IMR-90 (cell line): Measurements from ENCODE around the gene NPTX2.

ENCODE experiments used
- BHLHE40 ChIP-seq: fragments of 150-350 bp; IDR thresholded peaks from 2 replicates; pipeline ENCODE4 v1.6.1; 2016; ENCODE audit warnings: mild to moderate bottlenecking, low read depth, low read length
- CEBPB ChIP-seq: IDR thresholded peaks from 2 replicates; pipeline ENCODE4 v1.6.1; 2012; ENCODE audit warnings: low read depth, low read length, improper control_type of control experiment
- CTCF ChIP-seq: conservative IDR thresholded peaks from 2 replicates; pipeline ENCODE4 v1.5.1; 2012; ENCODE audit warnings: mild to moderate bottlenecking, low read depth, low read length, improper control_type of control experiment
- ELK1 ChIP-seq: fragments of 150-350 bp; IDR thresholded peaks from 2 replicates; pipeline ENCODE4 v1.6.1; 2016; ENCODE audit warnings: low read depth, mild to moderate bottlenecking, low read length, moderate library complexity, borderline replicate concordance
- FOS ChIP-seq: fragments of 150-350 bp; IDR thresholded peaks from 2 replicates; pipeline ENCODE4 v1.6.1; 2016; ENCODE audit warnings: low read depth, low read length
- MAFK ChIP-seq: IDR thresholded peaks from 2 replicates; pipeline ENCODE4 v1.6.1; 2012; ENCODE audit warnings: low read depth, low read length, improper control_type of control experiment
- MAZ ChIP-seq: IDR thresholded peaks from 2 replicates; pipeline ENCODE4 v1.6.1; 2012; ENCODE audit warnings: low read depth, mild to moderate bottlenecking, low read length, improper control_type of control experiment, moderate library complexity, borderline replicate concordance
- NFE2L2 ChIP-seq: fragments of 150-350 bp; IDR thresholded peaks from 2 replicates; pipeline ENCODE4 v1.6.1; 2016; ENCODE audit warnings: low read depth, mild to moderate bottlenecking, low read length
- POLR2A ChIP-seq: IDR thresholded peaks from 2 replicates; pipeline ENCODE4 v1.6.1; 2012; ENCODE audit warnings: mild to moderate bottlenecking, low read depth, low read length
- RAD21 ChIP-seq: IDR thresholded peaks from 2 replicates; pipeline ENCODE4 v1.6.1; 2012; ENCODE audit warnings: low read length, improper control_type of control experiment
- RCOR1 ChIP-seq: IDR thresholded peaks from 2 replicates; pipeline ENCODE4 v1.6.1; 2012; ENCODE audit warnings: mild to moderate bottlenecking, low read length, improper control_type of control experiment; ENCODE audit not compliant: insufficient replicate concordance
- RFX5 ChIP-seq: IDR thresholded peaks from 2 replicates; pipeline ENCODE4 v1.8.0; 2012; ENCODE audit warnings: low read depth, mild to moderate bottlenecking, low read length, moderate library complexity
- SMC3 ChIP-seq: fragments of 150-350 bp; IDR thresholded peaks from 2 replicates; pipeline ENCODE4 v1.6.1; 2016; ENCODE audit warnings: low read depth, mild to moderate bottlenecking, antibody characterized with exemption, low read length, moderate library complexity
- USF2 ChIP-seq: fragments of 150-350 bp; IDR thresholded peaks from 2 replicates; pipeline ENCODE4 v1.6.1; 2017; ENCODE audit warnings: mild to moderate bottlenecking, antibody characterized with exemption, low read length, low read depth

DNA sequence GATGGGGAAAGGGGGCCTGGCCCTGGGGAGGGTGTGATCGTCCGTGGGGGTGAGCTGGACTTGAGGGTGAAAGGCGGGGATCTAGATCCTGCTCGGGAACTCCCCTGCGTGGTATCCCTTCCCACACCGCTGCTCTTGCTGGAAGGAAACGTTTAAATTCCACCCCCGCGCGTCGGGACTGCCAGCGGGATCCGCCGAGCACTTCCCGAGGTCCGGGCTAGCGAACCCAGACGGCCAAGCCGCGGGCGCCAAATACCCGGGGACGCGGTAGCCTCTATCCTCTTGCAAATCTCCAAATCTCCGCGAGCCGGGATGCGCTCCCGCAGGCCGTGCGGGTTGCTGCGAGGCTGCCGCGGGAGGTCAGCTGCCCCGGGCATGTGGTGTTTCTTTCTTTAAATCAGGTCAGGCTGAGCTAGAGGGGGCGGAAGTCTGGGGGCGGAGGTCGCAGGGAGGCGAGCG, 904 bp downstream of the NPTX2 start:
- no peak for TF ChIP-seq FOS
- no peak for TF ChIP-seq CTCF
- TF ChIP-seq POLR2A, result no peak
- no peak for TF ChIP-seq RCOR1
- TF ChIP-seq RFX5, result no peak
- TF ChIP-seq SMC3, result no peak
- no peak for TF ChIP-seq MAZ
- no peak for TF ChIP-seq NFE2L2
- no peak for TF ChIP-seq RAD21
- no peak for TF ChIP-seq USF2
- no peak for TF ChIP-seq ELK1
- TF ChIP-seq CEBPB, result no peak
- no peak for TF ChIP-seq MAFK
- no peak for TF ChIP-seq BHLHE40
